Right lobe of liver (tissue), 4 donors: Measurements from ENCODE around the gene CRKL.

Experiments used
- POLR2A ChIP-seq: fragments of 450-650 bp; IDR thresholded peaks from one replicate; pipeline ENCODE4 v1.6.1; 2017; ENCODE audit warnings: antibody characterized with exemption, mild to moderate bottlenecking
- TF ChIP-seq, protein P1 (sequence below), 4 donors: fragments of 200-600 bp in 3 of 4; fragments of 450-650 bp in 1 of 4; IDR thresholded peaks; one replicate each; pipeline versions ENCODE4 v1.5.1 to v1.8.0; 2016 to 2022; ENCODE audit warnings: antibody characterized with exemption in 4 of 4, mild to moderate bottlenecking in 2 of 4
- donor health status: DM: no; HTN: no; CAD: no.
- donor health status: DM: no; HTN: no; CAD: no.
- donor health status: DM: no; HTN: yes; CAD: no.

DNA sequence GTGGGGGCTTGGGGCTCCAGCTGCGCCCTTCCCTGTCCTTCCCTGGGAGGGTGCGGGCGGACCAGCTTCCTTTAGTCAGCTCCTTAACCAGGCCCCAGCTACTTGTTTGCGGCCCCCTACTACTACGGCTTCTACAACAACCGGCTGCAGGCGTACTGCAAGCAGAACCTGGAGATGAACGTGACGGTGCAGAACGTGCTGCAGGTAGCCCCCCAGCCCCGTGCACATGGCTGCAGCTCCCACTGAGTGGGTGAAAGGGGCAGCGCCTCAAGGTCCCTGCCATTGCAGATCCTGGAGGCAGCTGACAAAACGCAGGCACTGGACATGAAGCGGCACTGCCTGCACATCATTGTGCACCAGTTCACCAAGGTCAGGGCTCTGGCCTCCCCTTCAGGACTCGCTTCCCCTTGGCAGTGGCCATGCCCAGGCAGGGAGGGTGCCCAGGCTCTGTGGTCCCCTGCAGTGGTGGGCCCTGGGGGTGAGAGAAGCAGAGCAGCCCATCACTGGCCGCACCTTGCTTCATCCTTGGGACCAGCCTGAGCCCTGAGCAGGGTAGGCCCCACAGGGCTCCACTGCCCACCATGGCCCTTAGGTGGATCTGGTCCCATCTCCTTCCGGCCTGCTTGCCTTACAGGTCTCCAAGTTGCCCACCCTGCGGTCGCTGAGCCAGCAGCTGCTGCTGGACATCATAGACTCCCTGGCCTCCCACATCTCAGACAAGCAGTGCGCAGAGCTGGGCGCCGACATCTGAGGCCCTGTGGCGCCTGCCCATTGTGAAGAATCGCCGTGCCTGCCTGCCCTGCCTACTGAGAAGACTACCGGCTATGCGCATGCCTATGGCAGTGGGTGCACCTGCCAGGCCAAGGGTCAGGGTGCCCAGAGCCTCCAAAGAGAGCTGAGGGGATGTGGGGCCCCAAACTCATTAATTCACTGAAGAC is 79.7 kb downstream of the CRKL start:
- TF ChIP-seq, protein P1, sequence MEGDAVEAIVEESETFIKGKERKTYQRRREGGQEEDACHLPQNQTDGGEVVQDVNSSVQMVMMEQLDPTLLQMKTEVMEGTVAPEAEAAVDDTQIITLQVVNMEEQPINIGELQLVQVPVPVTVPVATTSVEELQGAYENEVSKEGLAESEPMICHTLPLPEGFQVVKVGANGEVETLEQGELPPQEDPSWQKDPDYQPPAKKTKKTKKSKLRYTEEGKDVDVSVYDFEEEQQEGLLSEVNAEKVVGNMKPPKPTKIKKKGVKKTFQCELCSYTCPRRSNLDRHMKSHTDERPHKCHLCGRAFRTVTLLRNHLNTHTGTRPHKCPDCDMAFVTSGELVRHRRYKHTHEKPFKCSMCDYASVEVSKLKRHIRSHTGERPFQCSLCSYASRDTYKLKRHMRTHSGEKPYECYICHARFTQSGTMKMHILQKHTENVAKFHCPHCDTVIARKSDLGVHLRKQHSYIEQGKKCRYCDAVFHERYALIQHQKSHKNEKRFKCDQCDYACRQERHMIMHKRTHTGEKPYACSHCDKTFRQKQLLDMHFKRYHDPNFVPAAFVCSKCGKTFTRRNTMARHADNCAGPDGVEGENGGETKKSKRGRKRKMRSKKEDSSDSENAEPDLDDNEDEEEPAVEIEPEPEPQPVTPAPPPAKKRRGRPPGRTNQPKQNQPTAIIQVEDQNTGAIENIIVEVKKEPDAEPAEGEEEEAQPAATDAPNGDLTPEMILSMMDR (IDR thresholded peaks at IDR 0.05), result no peak
- TF ChIP-seq POLR2A, result no peak
